Measurements from ENCODE around the gene MINDY4B. TPM values are rescaled to one million over a fixed set of nuclear protein-coding genes. Genes with fewer than 3 reads are reported as not detected.

The MINDY4B gene
- total and polyA plus RNA-seq, 2 of the 8 experiments (the other 6 are each of a cell fraction or from before 2014, with no cell fraction given): not detected

GRCh38 chr3:150936693-150937092, 31.5 kb upstream of the MINDY4B start (continued):
- TF ChIP-seq CHD7 (IDR thresholded peaks at IDR 0.05; ENCODE audit: insufficient replicate concordance, low read length) (no peak), BCL11A (IDR thresholded peaks at IDR 0.05; ENCODE audit: low read depth in 2 of 2, low read length in 2 of 2) (no peak), CEBPB (IDR thresholded peaks at IDR 0.05; ENCODE audit: low read depth, low read length) (no peak), POLR2AphosphoS5 (IDR thresholded peaks at IDR 0.05; ENCODE audit: low read depth, low read length) (no peak), NANOG (IDR thresholded peaks at IDR 0.05; ENCODE audit: insufficient read depth, low read depth, low read length, poor library complexity, severe bottlenecking) (no peak), HDAC6 (IDR thresholded peaks at IDR 0.05; ENCODE audit: low read depth, low read length) (no peak), ASH2L (IDR thresholded peaks at IDR 0.05; ENCODE audit: low read length) (no peak)

Data from H1 (cell line).